ENCODE results near the gene ALPK1.

Gene ALPK1

GRCh38 chr4:112416464-112416863, 119.3 kb downstream of the ALPK1 start:
- TF ChIP-seq GATA2 (IDR thresholded peaks at IDR 0.05; ENCODE audit: low read depth, low read length) (no peak), GATA3 (IDR thresholded peaks at IDR 0.05; ENCODE audit: low read depth, low read length) (no peak)

GRCh38 chr4:112418092-112418491, 120.9 kb downstream of the ALPK1 start:
- TF ChIP-seq GATA2 (IDR thresholded peaks at IDR 0.05; ENCODE audit: low read depth, low read length): no peak
- no peak for TF ChIP-seq GATA3 (IDR thresholded peaks at IDR 0.05; ENCODE audit: low read depth, low read length)

- TF ChIP-seq GATA3 (IDR thresholded peaks at IDR 0.05; ENCODE audit: low read depth, low read length) (no peak), GATA2 (IDR thresholded peaks at IDR 0.05; ENCODE audit: low read depth, low read length) (no peak)
Measured at GRCh38 chr4:112421911-112422310, 124.7 kb downstream of the ALPK1 start.

- TF ChIP-seq GATA2 (IDR thresholded peaks at IDR 0.05; ENCODE audit: low read depth, low read length) (no peak), GATA3 (IDR thresholded peaks at IDR 0.05; ENCODE audit: low read depth, low read length) (no peak)
Measured at GRCh38 chr4:112422644-112423043, 125.5 kb downstream of the ALPK1 start.

- TF ChIP-seq GATA3 (IDR thresholded peaks at IDR 0.05; ENCODE audit: low read depth, low read length) (no peak), GATA2 (IDR thresholded peaks at IDR 0.05; ENCODE audit: low read depth, low read length) (no peak)
Measured at GRCh38 chr4:112423591-112423990, 126.4 kb downstream of the ALPK1 start.

- TF ChIP-seq GATA2 (IDR thresholded peaks at IDR 0.05; ENCODE audit: low read depth, low read length) (no peak), GATA3 (IDR thresholded peaks at IDR 0.05; ENCODE audit: low read depth, low read length) (no peak)
Measured at GRCh38 chr4:112425823-112426222, 128.7 kb downstream of the ALPK1 start.

- no peak for TF ChIP-seq GATA2 (IDR thresholded peaks at IDR 0.05; ENCODE audit: low read depth, low read length)
- no peak for TF ChIP-seq GATA3 (IDR thresholded peaks at IDR 0.05; ENCODE audit: low read depth, low read length)
Measured at GRCh38 chr4:112426416-112426815, 129.2 kb downstream of the ALPK1 start.

GRCh38 chr4:112431158-112431557, 134.0 kb downstream of the ALPK1 start:
- no peak for TF ChIP-seq GATA2 (IDR thresholded peaks at IDR 0.05; ENCODE audit: low read depth, low read length)
- no peak for TF ChIP-seq GATA3 (IDR thresholded peaks at IDR 0.05; ENCODE audit: low read depth, low read length)

GRCh38 chr4:112436987-112437386, 139.8 kb downstream of the ALPK1 start:
- TF ChIP-seq GATA2 (IDR thresholded peaks at IDR 0.05; ENCODE audit: low read depth, low read length) (no peak), GATA3 (IDR thresholded peaks at IDR 0.05; ENCODE audit: low read depth, low read length) (no peak)

GRCh38 chr4:112448306-112449132, 151.3 kb downstream of the ALPK1 start:
- TF ChIP-seq GATA2 (IDR thresholded peaks at IDR 0.05; ENCODE audit: low read depth, low read length): no peak
- no peak for TF ChIP-seq GATA3 (IDR thresholded peaks at IDR 0.05; ENCODE audit: low read depth, low read length)

GRCh38 chr4:112449708-112450107, 152.5 kb downstream of the ALPK1 start:
- no peak for TF ChIP-seq GATA3 (IDR thresholded peaks at IDR 0.05; ENCODE audit: low read depth, low read length)
- TF ChIP-seq GATA2 (IDR thresholded peaks at IDR 0.05; ENCODE audit: low read depth, low read length): no peak

- TF ChIP-seq GATA2 (IDR thresholded peaks at IDR 0.05; ENCODE audit: low read depth, low read length): no peak
- TF ChIP-seq GATA3 (IDR thresholded peaks at IDR 0.05; ENCODE audit: low read depth, low read length): no peak
Measured at GRCh38 chr4:112451104-112451503, 153.9 kb downstream of the ALPK1 start.

GRCh38 chr4:112451831-112452230, 154.7 kb downstream of the ALPK1 start:
- no peak for TF ChIP-seq GATA3 (IDR thresholded peaks at IDR 0.05; ENCODE audit: low read depth, low read length)
- TF ChIP-seq GATA2 (IDR thresholded peaks at IDR 0.05; ENCODE audit: low read depth, low read length): no peak

- TF ChIP-seq GATA3 (IDR thresholded peaks at IDR 0.05; ENCODE audit: low read depth, low read length): no peak
- no peak for TF ChIP-seq GATA2 (IDR thresholded peaks at IDR 0.05; ENCODE audit: low read depth, low read length)
Measured at GRCh38 chr4:112453321-112453720, 156.2 kb downstream of the ALPK1 start.

GRCh38 chr4:112472318-112472717, 175.1 kb downstream of the ALPK1 start:
- TF ChIP-seq GATA2 (IDR thresholded peaks at IDR 0.05; ENCODE audit: low read depth, low read length): no peak
- no peak for TF ChIP-seq GATA3 (IDR thresholded peaks at IDR 0.05; ENCODE audit: low read depth, low read length)

All from SH-SY5Y (cell line).